ENCODE data around the gene ZBTB8B. TPM values are rescaled to one million over a fixed set of nuclear protein-coding genes. Genes with fewer than 3 reads are reported as not detected.

The ZBTB8B gene
- 1.9 TPM for polyA plus RNA-seq (2013, experiment 1 of 2)
- polyA plus RNA-seq (2013, experiment 2 of 2) = 2.0 TPM

GRCh38 chr1:32464716-32465577 lies at the start of gene ZBTB8B:
Gene ZBTB8B, plus strand, starts transcription at chr1:32465072. Its CDS starts 5,553 bp downstream, at chr1:32470625.
- no peak within 1 kb of the TSS for H2BK5ac ChIP-seq (ENCODE audit: low read length)
- H3K79me1 ChIP-seq (ENCODE audit: low read depth, low read length) = no peaks in the 10 kb centered on the region
- H3K4ac ChIP-seq (ENCODE audit: low read length) = no peak within 1 kb of the TSS
- no peaks in the 10 kb centered on the region for H3K9me3 ChIP-seq (replicated peaks in 1 of 2; ENCODE audit: control insufficient read depth in 2 of 2, insufficient read depth in 1 of 2, low read depth in 1 of 2, low read length in 2 of 2)
- H3K18ac ChIP-seq (ENCODE audit: low read length) = peak within 1 kb of the TSS; percentile 92
- H2BK120ac ChIP-seq (ENCODE audit: low read depth, low read length) = no peak within 1 kb of the TSS
- peak within 1 kb of the TSS; percentile 96 for H2AFZ ChIP-seq (ENCODE audit: low read length)
- H3K4me3 ChIP-seq (ENCODE audit: low read length in 2 of 2) = peak within 1 kb of the TSS; percentile 76 to 87
- peak within 1 kb of the TSS; percentile 84 for H2BK15ac ChIP-seq (ENCODE audit: low read length)
- H3K4me1 ChIP-seq (ENCODE audit: control insufficient read depth in 2 of 2, insufficient read depth in 1 of 2, low read depth in 1 of 2, low read length in 2 of 2) = peaks cover 0 to 9% of the 10 kb centered on the region in 2 donors
- DNase-seq (ENCODE audit: low spot score) = peak; percentile 93
- H3K4me2 ChIP-seq (ENCODE audit: insufficient read depth, low read length, poor library complexity, severe bottlenecking) = peak within 1 kb of the TSS; percentile 97
- no CpG with 5 or more reads among the region's 66 CpGs for WGBS, 2 donors (ENCODE audit: extremely low coverage in 2 of 2, insufficient read length in 2 of 2, insufficient replicate concordance in 1 of 2)
- no peak within 1 kb of the TSS for H4K91ac ChIP-seq (ENCODE audit: low read depth, low read length, poor library complexity)
- no peak within 1 kb of the TSS for H3K27ac ChIP-seq (replicated peaks; ENCODE audit: low read length)
- peak within 1 kb of the TSS; percentile 67 for H3K23ac ChIP-seq (ENCODE audit: low read depth, low read length, poor library complexity)
- H2AK5ac ChIP-seq (ENCODE audit: low read depth, low read length) = peak within 1 kb of the TSS; percentile 27
- no peak within 1 kb of the TSS for H2BK12ac ChIP-seq (ENCODE audit: low read length)
- H3K27me3 ChIP-seq (ENCODE audit: control insufficient read depth in 3 of 3, insufficient read depth in 3 of 3, low read depth in 1 of 3, low read length in 3 of 3) = peaks cover 0 to 21% (median 0%) of the 10 kb centered on the region in 3 experiments
- H3K14ac ChIP-seq (ENCODE audit: low read length) = no peak within 1 kb of the TSS
- H3K36me3 ChIP-seq (replicated peaks in 1 of 2; ENCODE audit: control insufficient read depth in 2 of 2, insufficient read depth in 2 of 2, low read length in 2 of 2) = no peaks in the 10 kb centered on the region
- H3K9ac ChIP-seq (ENCODE audit: low read depth, low read length, poor library complexity) = peak within 1 kb of the TSS; percentile 87
- no peak within 1 kb of the TSS for H4K8ac ChIP-seq (ENCODE audit: low read depth, low read length)

- H3K4me1 ChIP-seq (ENCODE audit: control insufficient read depth in 2 of 2, insufficient read depth in 1 of 2, low read depth in 1 of 2, low read length in 2 of 2) = peaks cover 0 to 2% of the 10 kb centered on the region in 2 donors
- no peak overlapping the region for H3K14ac ChIP-seq (ENCODE audit: low read length)
- no peak overlapping the region for H2BK5ac ChIP-seq (ENCODE audit: low read length)
- H3K4me3 ChIP-seq (ENCODE audit: low read length in 2 of 2) = no peak overlapping the region
- no peaks in the 10 kb centered on the region for H3K79me1 ChIP-seq (ENCODE audit: low read depth, low read length)
- H3K9ac ChIP-seq (ENCODE audit: low read depth, low read length, poor library complexity) = no peak overlapping the region
- H3K18ac ChIP-seq (ENCODE audit: low read length) = no peak overlapping the region
- H2AFZ ChIP-seq (ENCODE audit: low read length) = no peak overlapping the region
- H2BK12ac ChIP-seq (ENCODE audit: low read length) = no peak overlapping the region
- DNase-seq (ENCODE audit: low spot score) = no peak
- H2BK15ac ChIP-seq (ENCODE audit: low read length) = no peak overlapping the region
- H3K36me3 ChIP-seq (replicated peaks in 1 of 2; ENCODE audit: control insufficient read depth in 2 of 2, insufficient read depth in 2 of 2, low read length in 2 of 2) = no peaks in the 10 kb centered on the region
- no peak overlapping the region for H4K8ac ChIP-seq (ENCODE audit: low read depth, low read length)
- H3K23ac ChIP-seq (ENCODE audit: low read depth, low read length, poor library complexity) = no peak overlapping the region
- no peak overlapping the region for H3K27ac ChIP-seq (replicated peaks; ENCODE audit: low read length)
- no peak overlapping the region for H2AK5ac ChIP-seq (ENCODE audit: low read depth, low read length)
- no peaks in the 10 kb centered on the region for H3K27me3 ChIP-seq (ENCODE audit: control insufficient read depth in 3 of 3, insufficient read depth in 3 of 3, low read depth in 1 of 3, low read length in 3 of 3)
- no peak overlapping the region for H2BK120ac ChIP-seq (ENCODE audit: low read depth, low read length)
- no peak overlapping the region for H3K4ac ChIP-seq (ENCODE audit: low read length)
- no peak overlapping the region for H3K4me2 ChIP-seq (ENCODE audit: insufficient read depth, low read length, poor library complexity, severe bottlenecking)
- peaks cover 0 to 3% of the 10 kb centered on the region in 2 donors for H3K9me3 ChIP-seq (replicated peaks in 1 of 2; ENCODE audit: control insufficient read depth in 2 of 2, insufficient read depth in 1 of 2, low read depth in 1 of 2, low read length in 2 of 2)
- WGBS, 2 donors (ENCODE audit: extremely low coverage in 2 of 2, insufficient read length in 2 of 2, insufficient replicate concordance in 1 of 2) = no CpG with 5 or more reads among the region's 1 CpG
- H4K91ac ChIP-seq (ENCODE audit: low read depth, low read length, poor library complexity) = no peak overlapping the region
Observed at GRCh38 chr1:32421775-32422174, 43.1 kb upstream of the ZBTB8B start.

DNA sequence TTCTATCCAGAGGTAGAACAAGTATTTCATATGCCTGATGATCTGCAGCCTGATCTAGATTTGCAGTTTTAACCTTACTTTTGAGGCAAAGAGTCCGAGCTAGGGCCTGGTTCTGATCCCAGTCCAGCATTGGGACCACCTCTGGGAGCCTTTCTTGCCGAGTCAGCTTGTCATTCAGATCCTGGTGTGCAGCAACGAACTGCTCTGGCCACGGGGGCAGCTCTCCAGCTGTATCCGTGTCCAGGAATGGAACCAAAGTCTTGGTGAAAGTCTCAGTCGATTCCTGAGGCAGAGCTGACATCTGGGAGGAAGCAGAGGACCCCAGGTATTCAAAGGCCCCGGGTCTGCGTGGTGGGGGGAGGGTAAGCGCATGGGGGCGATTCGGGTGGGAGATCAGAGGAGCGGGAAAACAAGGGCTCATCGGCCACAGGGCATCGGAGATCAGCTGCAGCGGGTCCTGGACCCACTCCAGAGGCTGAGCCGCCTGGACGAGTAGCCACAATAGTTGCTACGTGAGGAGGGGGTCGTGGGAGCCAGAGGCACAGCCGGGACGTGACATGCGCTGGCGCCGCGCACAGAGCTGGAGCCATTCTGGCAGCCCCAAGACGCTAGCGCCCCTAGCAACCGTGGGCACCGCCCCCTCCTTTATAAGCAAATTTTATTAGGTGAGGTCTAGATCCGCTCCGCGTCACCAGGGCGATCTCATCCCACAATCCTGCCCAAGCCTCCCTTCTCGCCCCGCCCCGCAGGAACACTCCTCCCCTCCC lies 38.2 kb upstream of the ZBTB8B start:
- Histone ChIP-seq H3K9ac (ENCODE audit: low read depth, low read length, poor library complexity) (no peak overlapping the region), H2BK5ac (ENCODE audit: low read length) (no peak overlapping the region), H2BK120ac (ENCODE audit: low read depth, low read length) (no peak overlapping the region), H2AFZ (ENCODE audit: low read length) (no peak overlapping the region), H3K18ac (ENCODE audit: low read length) (peak overlapping the region; percentile 21), H4K8ac (ENCODE audit: low read depth, low read length) (no peak overlapping the region), H3K79me1 (ENCODE audit: low read depth, low read length) (no peaks in the 10 kb centered on the region), H3K14ac (ENCODE audit: low read length) (no peak overlapping the region), H3K9me3 (replicated peaks in 1 of 2; ENCODE audit: control insufficient read depth in 2 of 2, insufficient read depth in 1 of 2, low read depth in 1 of 2, low read length in 2 of 2) (peaks cover 0 to 3% of the 10 kb centered on the region in 2 donors), H2BK15ac (ENCODE audit: low read length) (no peak overlapping the region), H3K4me1 (ENCODE audit: control insufficient read depth in 2 of 2, insufficient read depth in 1 of 2, low read depth in 1 of 2, low read length in 2 of 2) (peaks cover 0 to 2% of the 10 kb centered on the region in 2 donors), H3K23ac (ENCODE audit: low read depth, low read length, poor library complexity) (peak overlapping the region; percentile 68), H3K4me2 (ENCODE audit: insufficient read depth, low read length, poor library complexity, severe bottlenecking) (no peak overlapping the region), H2BK12ac (ENCODE audit: low read length) (no peak overlapping the region), H4K91ac (ENCODE audit: low read depth, low read length, poor library complexity) (no peak overlapping the region), H3K27ac (replicated peaks; ENCODE audit: low read length) (no peak overlapping the region), H3K4ac (ENCODE audit: low read length) (no peak overlapping the region), H3K4me3 (ENCODE audit: low read length in 2 of 2) (no peak overlapping the region), H3K36me3 (replicated peaks in 1 of 2; ENCODE audit: control insufficient read depth in 2 of 2, insufficient read depth in 2 of 2, low read length in 2 of 2) (no peaks in the 10 kb centered on the region), H2AK5ac (ENCODE audit: low read depth, low read length) (no peak overlapping the region), H3K27me3 (ENCODE audit: control insufficient read depth in 3 of 3, insufficient read depth in 3 of 3, low read depth in 1 of 3, low read length in 3 of 3) (no peaks in the 10 kb centered on the region)
- no peak for DNase-seq (ENCODE audit: low spot score)
- WGBS, 2 donors (ENCODE audit: extremely low coverage in 2 of 2, insufficient read length in 2 of 2, insufficient replicate concordance in 1 of 2) = no CpG with 5 or more reads among the region's 36 CpGs
